ENCODE results near the gene RHOBTB1.
"Not testable (repeated sequence)": the region's sequence is repeated elsewhere in the genome, so short reads cannot be mapped to it uniquely, and the experiment has no call there.

RHOBTB1 gene

DNA sequence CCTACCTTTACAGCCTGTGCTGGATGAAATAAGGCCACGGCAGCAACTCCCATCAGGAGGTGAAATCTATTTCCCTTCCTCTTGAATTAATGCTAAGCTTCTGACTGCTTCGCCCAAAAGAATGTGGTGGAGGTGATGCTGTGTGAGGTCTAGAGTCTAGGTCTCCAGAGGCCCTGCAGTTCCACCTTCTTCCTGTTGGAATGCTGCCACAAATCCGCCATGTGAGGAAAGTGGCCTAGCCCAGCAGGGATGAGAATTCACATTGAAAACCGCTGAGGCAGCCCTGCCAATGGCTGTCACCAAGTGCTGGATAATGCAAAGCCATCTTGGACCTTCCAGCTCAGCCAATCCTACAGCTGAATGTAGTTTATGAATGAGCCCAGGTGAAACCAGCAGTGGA, 28.0 kb downstream of the RHOBTB1 start:
- no peaks in the 10 kb centered on the region for H3K9me3 ChIP-seq (ENCODE audit: control insufficient read depth, insufficient read depth, low read depth, low read length)

DNA sequence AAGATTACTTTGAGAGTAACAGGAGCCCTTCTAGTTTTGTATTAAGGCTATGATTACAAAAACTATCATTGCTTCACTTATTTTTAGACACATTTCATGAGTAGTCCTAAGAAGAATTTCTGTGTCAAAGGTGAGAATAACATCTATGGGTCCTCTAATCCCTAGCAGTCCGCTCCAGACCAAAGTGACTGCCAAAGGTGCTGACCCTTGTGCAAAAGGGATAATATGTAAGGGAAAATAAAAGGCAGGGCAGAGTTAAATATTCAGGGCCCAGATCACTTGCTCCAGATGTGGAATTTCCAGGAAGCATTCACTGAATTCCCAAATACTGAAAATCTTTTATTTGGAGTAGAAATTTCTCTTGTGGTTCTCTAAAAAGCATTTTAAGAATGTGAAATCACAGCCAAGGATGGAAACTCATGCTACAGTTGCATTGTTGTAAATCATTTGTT, 29.3 kb downstream of the RHOBTB1 start:
- Histone ChIP-seq H3K9ac (ENCODE audit: low read length) (no peak overlapping the region), H3K4me3 (ENCODE audit: low read depth, low read length) (no peak overlapping the region), H3K27ac (ENCODE audit: low read depth, low read length) (no peak overlapping the region), H3K27me3 (ENCODE audit: control insufficient read depth, insufficient read depth, low read length) (no peaks in the 10 kb centered on the region), H3K36me3 (ENCODE audit: control insufficient read depth, insufficient read depth, low read length) (no peaks in the 10 kb centered on the region), H3K9me3 (ENCODE audit: control insufficient read depth, insufficient read depth, low read depth, low read length) (no peaks in the 10 kb centered on the region), H3K4me1 (ENCODE audit: control insufficient read depth, insufficient read depth, low read length) (no peaks in the 10 kb centered on the region)

More for the DNA sequence above, 28.0 kb downstream of the RHOBTB1 start:
- no peak overlapping the region for H3K9ac ChIP-seq (ENCODE audit: low read length)
- H3K4me3 ChIP-seq (ENCODE audit: low read depth, low read length): no peak overlapping the region
- H3K27ac ChIP-seq (ENCODE audit: low read depth, low read length): no peak overlapping the region
- no peaks in the 10 kb centered on the region for H3K4me1 ChIP-seq (ENCODE audit: control insufficient read depth, insufficient read depth, low read length)
- no peaks in the 10 kb centered on the region for H3K27me3 ChIP-seq (ENCODE audit: control insufficient read depth, insufficient read depth, low read length)
- no peaks in the 10 kb centered on the region for H3K36me3 ChIP-seq (ENCODE audit: control insufficient read depth, insufficient read depth, low read length)

DNA sequence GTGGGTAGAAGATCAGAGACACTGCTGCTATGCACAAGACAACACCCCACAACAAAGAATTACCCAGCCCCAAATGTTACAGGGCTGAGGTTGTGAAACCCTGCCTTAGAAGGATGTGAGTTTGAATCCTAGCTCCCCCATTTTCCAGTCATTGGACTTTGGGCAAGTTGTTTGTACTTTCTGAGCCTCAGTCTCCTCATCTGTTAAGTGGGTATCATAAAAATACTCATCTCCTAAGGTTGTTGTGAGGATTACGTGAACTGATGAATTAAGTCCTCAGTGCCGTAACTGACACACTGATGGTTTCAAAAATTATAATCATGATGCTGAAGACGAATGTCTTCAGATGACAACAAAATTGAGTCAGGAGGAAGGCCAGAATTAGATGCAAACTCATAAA, 30.3 kb downstream of the RHOBTB1 start:
- no peaks in the 10 kb centered on the region for H3K36me3 ChIP-seq (ENCODE audit: control insufficient read depth, insufficient read depth, low read length)
- no peaks in the 10 kb centered on the region for H3K9me3 ChIP-seq (ENCODE audit: control insufficient read depth, insufficient read depth, low read depth, low read length)
- H3K9ac ChIP-seq (ENCODE audit: low read length): no peak overlapping the region
- no peak overlapping the region for H3K27ac ChIP-seq (ENCODE audit: low read depth, low read length)
- H3K27me3 ChIP-seq (ENCODE audit: control insufficient read depth, insufficient read depth, low read length): no peaks in the 10 kb centered on the region
- H3K4me3 ChIP-seq (ENCODE audit: low read depth, low read length): no peak overlapping the region
- no peaks in the 10 kb centered on the region for H3K4me1 ChIP-seq (ENCODE audit: control insufficient read depth, insufficient read depth, low read length)

DNA sequence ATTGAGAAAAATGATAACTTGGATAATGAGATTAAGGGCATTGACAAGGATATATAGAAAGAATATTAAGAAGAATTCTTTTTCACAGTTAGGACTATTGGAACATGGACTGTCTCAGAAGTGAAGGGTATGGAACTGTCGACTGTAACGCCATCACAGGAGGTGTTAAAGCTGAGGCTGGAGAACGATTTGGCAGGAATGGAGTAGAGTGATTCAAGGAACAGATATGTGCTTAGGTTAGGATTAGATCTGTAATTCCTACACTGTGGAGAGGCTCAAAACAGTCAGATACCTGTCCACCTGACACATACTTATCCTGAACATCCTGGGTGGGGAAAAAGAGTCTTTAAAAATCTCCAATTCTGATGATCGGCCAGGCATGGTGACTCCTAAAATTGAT, 30.9 kb downstream of the RHOBTB1 start:
- Histone ChIP-seq H3K36me3 (ENCODE audit: control insufficient read depth, insufficient read depth, low read length) (no peaks in the 10 kb centered on the region), H3K27ac (ENCODE audit: low read depth, low read length) (no peak overlapping the region)

DNA sequence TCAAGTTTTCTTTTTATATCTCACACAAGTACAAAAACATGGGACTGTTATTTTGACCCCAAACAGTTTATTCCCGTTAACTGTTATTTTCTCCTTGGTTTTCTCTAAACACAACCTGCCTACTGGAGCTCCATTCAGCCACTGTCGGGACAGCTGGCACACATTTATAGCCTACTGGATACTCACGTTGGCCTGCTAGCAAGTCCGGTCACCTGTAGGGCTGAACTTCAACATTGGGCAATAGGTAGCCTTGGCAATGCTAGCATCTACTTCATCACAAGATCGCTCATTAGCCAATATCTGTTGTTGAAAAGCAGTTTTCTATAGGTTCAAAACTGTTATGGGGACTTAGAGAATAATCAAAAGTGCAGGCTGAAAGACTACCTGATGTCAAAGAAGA, 32.3 kb downstream of the RHOBTB1 start:
- Histone ChIP-seq H3K4me3 (ENCODE audit: low read depth, low read length) (no peak overlapping the region), H3K4me1 (ENCODE audit: control insufficient read depth, insufficient read depth, low read length) (no peaks in the 10 kb centered on the region), H3K27me3 (ENCODE audit: control insufficient read depth, insufficient read depth, low read length) (no peaks in the 10 kb centered on the region), H3K27ac (ENCODE audit: low read depth, low read length) (no peak overlapping the region), H3K9ac (ENCODE audit: low read length) (no peak overlapping the region), H3K36me3 (ENCODE audit: control insufficient read depth, insufficient read depth, low read length) (no peaks in the 10 kb centered on the region), H3K9me3 (ENCODE audit: control insufficient read depth, insufficient read depth, low read depth, low read length) (peaks cover 6% of the 10 kb centered on the region; the same call in 1 of the 2 replicates)

More for the DNA sequence above, 30.9 kb downstream of the RHOBTB1 start:
- no peak overlapping the region for H3K4me3 ChIP-seq (ENCODE audit: low read depth, low read length)
- no peaks in the 10 kb centered on the region for H3K9me3 ChIP-seq (ENCODE audit: control insufficient read depth, insufficient read depth, low read depth, low read length)
- H3K27me3 ChIP-seq (ENCODE audit: control insufficient read depth, insufficient read depth, low read length): no peaks in the 10 kb centered on the region
- no peak overlapping the region for H3K9ac ChIP-seq (ENCODE audit: low read length)
- H3K4me1 ChIP-seq (ENCODE audit: control insufficient read depth, insufficient read depth, low read length): no peaks in the 10 kb centered on the region

DNA sequence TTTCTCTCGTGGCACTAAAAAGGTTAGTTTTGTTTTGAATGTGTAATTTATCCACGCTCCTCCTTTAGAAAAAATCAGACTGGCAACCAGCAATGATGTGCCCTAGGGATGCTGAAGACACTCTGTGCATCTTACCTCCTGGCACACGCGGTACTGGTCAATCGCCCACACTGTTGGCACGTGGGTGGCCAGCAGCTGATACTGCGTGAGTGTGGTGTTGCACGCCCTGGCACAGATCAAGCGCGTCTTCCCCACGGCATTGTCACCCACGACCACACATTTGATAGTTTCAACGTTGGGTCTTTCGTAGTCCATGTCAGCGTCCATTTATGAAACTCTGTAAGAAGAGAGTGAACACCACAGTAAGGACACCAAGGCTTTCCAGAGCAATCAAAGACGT, 32.8 kb downstream of the RHOBTB1 start:
- H3K27ac ChIP-seq (ENCODE audit: low read depth, low read length): no peak overlapping the region
- no peak overlapping the region for H3K4me3 ChIP-seq (ENCODE audit: low read depth, low read length)
- no peak overlapping the region for H3K9ac ChIP-seq (ENCODE audit: low read length)
- no peaks in the 10 kb centered on the region for H3K27me3 ChIP-seq (ENCODE audit: control insufficient read depth, insufficient read depth, low read length)
- peaks cover 10% of the 10 kb centered on the region for H3K9me3 ChIP-seq (ENCODE audit: control insufficient read depth, insufficient read depth, low read depth, low read length)
- no peaks in the 10 kb centered on the region for H3K36me3 ChIP-seq (ENCODE audit: control insufficient read depth, insufficient read depth, low read length)
- no peaks in the 10 kb centered on the region for H3K4me1 ChIP-seq (ENCODE audit: control insufficient read depth, insufficient read depth, low read length)

DNA sequence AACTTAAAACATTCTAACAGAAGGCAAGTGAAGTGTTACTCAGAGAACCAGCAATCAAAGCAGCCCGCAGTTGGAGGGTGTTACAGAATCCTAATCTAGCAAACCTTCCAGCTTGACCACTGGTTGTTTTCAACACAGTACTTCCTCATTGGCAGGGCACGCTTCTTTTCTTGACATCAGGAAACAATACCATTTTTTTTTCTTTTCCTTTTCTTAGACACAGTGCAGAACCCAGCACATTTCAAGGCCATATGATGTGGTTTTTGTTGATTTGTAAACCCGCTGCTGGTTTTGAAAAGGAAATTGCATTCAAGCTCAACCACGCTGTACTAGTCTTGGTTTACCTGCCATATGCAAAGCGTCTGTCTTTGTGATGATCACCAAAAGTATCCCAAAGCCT, 33.4 kb downstream of the RHOBTB1 start:
- Histone ChIP-seq H3K4me1 (ENCODE audit: control insufficient read depth, insufficient read depth, low read length) (no peaks in the 10 kb centered on the region), H3K9me3 (ENCODE audit: control insufficient read depth, insufficient read depth, low read depth, low read length) (peaks cover 11% of the 10 kb centered on the region), H3K27ac (ENCODE audit: low read depth, low read length) (no peak overlapping the region), H3K36me3 (ENCODE audit: control insufficient read depth, insufficient read depth, low read length) (no peaks in the 10 kb centered on the region), H3K9ac (ENCODE audit: low read length) (no peak overlapping the region), H3K27me3 (ENCODE audit: control insufficient read depth, insufficient read depth, low read length) (no peaks in the 10 kb centered on the region), H3K4me3 (ENCODE audit: low read depth, low read length) (no peak overlapping the region)

DNA sequence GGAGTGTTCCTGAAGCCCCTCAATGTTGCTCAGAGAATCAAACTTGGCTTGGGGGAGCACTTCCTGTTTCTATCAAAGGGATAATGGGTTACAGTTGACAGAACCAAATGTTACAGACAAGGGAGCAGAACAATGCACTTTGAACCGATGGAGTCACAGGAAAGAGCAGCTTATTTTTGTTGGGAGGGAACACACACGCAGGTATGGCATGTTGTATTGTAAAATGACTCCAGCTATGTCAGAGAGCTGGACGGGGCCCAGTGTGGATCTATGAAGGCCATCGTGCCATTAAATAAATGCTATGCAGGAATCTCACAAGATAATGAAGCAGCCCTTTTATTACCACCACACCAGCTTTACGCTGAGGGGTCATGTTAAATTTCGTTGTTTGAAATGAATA, 35.1 kb downstream of the RHOBTB1 start:
- H3K4me3 ChIP-seq (ENCODE audit: low read depth, low read length): no peak overlapping the region
- H3K36me3 ChIP-seq (ENCODE audit: control insufficient read depth, insufficient read depth, low read length): no peaks in the 10 kb centered on the region
- peaks cover 11% of the 10 kb centered on the region for H3K9me3 ChIP-seq (ENCODE audit: control insufficient read depth, insufficient read depth, low read depth, low read length)
- H3K27me3 ChIP-seq (ENCODE audit: control insufficient read depth, insufficient read depth, low read length): no peaks in the 10 kb centered on the region
- H3K4me1 ChIP-seq (ENCODE audit: control insufficient read depth, insufficient read depth, low read length): no peaks in the 10 kb centered on the region
- H3K9ac ChIP-seq (ENCODE audit: low read length): no peak overlapping the region
- H3K27ac ChIP-seq (ENCODE audit: low read depth, low read length): no peak overlapping the region

DNA sequence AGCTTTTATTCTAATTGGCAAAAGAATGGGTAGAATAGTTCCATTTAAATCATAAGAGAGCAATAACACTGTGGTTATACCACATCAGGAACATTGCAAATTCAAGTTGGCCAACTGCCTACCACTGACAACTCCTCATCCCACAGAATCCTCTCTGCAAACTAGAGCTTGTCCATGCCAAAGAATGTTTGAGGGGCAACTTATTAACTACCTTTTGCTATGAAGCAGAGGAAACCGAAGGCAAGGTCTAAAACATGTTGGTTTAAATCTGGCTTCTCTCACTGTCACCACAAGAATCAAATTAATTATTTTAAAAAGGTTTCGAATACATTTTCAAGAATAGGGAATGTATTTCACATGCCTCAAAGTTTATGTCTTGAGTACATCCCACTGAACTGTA, 36.0 kb downstream of the RHOBTB1 start:
- Histone ChIP-seq H3K9me3 (ENCODE audit: control insufficient read depth, insufficient read depth, low read depth, low read length) (peaks cover 11% of the 10 kb centered on the region), H3K4me1 (ENCODE audit: control insufficient read depth, insufficient read depth, low read length) (no peaks in the 10 kb centered on the region), H3K27me3 (ENCODE audit: control insufficient read depth, insufficient read depth, low read length) (no peaks in the 10 kb centered on the region), H3K27ac (ENCODE audit: low read depth, low read length) (no peak overlapping the region), H3K9ac (ENCODE audit: low read length) (no peak overlapping the region), H3K36me3 (ENCODE audit: control insufficient read depth, insufficient read depth, low read length) (no peaks in the 10 kb centered on the region), H3K4me3 (ENCODE audit: low read depth, low read length) (no peak overlapping the region)

DNA sequence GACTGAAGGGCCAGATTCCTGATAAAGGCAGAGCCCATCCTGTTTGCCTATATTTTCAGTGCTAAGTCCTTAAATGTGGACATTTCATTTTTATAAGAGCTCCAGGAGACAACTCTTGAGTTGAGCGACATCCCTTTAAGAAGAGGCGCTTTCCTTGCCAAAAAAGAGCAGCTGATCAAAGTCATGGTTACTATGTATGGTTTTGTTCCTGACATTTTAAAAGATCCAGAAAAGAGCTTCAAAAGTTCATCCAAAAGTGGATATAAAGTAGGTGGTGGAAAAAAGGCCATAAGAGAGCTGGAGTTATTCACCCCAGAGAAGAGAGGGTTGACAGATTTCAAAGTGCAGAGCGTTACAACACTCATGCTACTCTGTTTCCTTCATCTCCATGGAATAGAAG, 36.7 kb downstream of the RHOBTB1 start:
- Histone ChIP-seq H3K27ac (ENCODE audit: low read depth, low read length) (no peak overlapping the region), H3K9me3 (ENCODE audit: control insufficient read depth, insufficient read depth, low read depth, low read length) (peaks cover 11% of the 10 kb centered on the region), H3K36me3 (ENCODE audit: control insufficient read depth, insufficient read depth, low read length) (no peaks in the 10 kb centered on the region), H3K27me3 (ENCODE audit: control insufficient read depth, insufficient read depth, low read length) (no peaks in the 10 kb centered on the region), H3K9ac (ENCODE audit: low read length) (no peak overlapping the region), H3K4me1 (ENCODE audit: control insufficient read depth, insufficient read depth, low read length) (no peaks in the 10 kb centered on the region), H3K4me3 (ENCODE audit: low read depth, low read length) (no peak overlapping the region)

DNA sequence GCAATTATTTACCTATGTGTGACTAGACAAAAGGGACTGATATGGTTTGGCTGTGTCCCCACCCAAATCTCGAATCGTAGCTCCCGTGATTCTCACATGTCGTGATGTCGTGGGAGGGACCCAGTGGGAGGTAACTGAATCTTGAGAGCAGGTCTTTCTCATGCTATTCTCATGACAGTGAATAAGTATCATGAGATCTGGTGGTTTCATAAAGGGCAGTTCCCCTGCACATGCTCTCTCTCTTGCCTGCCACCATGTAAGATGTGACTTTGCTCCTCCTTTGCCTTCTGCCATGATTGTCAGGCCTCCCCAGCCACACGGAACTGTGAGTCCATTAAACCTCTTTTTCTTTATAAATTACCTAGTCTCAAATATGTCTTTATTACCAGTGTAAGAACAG, 37.2 kb downstream of the RHOBTB1 start:
- not testable (repeated sequence) for H3K4me3 ChIP-seq (ENCODE audit: low read depth, low read length); H3K27ac ChIP-seq (ENCODE audit: low read depth, low read length); H3K36me3 ChIP-seq (ENCODE audit: control insufficient read depth, insufficient read depth, low read length)

DNA sequence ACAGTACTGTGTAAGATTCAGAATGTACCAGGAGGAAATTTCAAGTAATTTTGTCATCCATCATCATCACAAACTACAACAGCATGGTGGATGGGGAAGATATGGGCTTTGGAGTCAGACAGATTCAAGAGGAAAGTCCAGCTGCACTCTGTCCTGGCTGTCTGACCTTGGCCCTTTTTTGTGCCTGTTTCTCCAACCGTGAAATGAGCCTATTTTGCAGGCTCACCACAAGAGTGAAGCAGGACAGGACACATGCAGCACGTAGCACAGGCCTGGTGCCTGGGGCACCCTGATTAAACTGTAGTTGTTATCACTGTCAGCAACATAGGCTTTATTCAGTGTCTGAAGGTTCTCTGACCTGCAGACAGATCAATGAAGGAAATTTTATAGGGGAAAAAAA, 37.6 kb downstream of the RHOBTB1 start:
- Histone ChIP-seq H3K9ac (ENCODE audit: low read length) (no peak overlapping the region), H3K4me3 (ENCODE audit: low read depth, low read length) (no peak overlapping the region), H3K9me3 (ENCODE audit: control insufficient read depth, insufficient read depth, low read depth, low read length) (peaks cover 11% of the 10 kb centered on the region), H3K27ac (ENCODE audit: low read depth, low read length) (no peak overlapping the region), H3K27me3 (ENCODE audit: control insufficient read depth, insufficient read depth, low read length) (no peaks in the 10 kb centered on the region), H3K36me3 (ENCODE audit: control insufficient read depth, insufficient read depth, low read length) (no peaks in the 10 kb centered on the region), H3K4me1 (ENCODE audit: control insufficient read depth, insufficient read depth, low read length) (no peaks in the 10 kb centered on the region)

More for the DNA sequence above, 37.2 kb downstream of the RHOBTB1 start:
- not testable (repeated sequence) for H3K27me3 ChIP-seq (ENCODE audit: control insufficient read depth, insufficient read depth, low read length); H3K9ac ChIP-seq (ENCODE audit: low read length); H3K4me1 ChIP-seq (ENCODE audit: control insufficient read depth, insufficient read depth, low read length)
- peaks cover 11% of the 10 kb centered on the region for H3K9me3 ChIP-seq (ENCODE audit: control insufficient read depth, insufficient read depth, low read depth, low read length)

Data from HUES6 (cell line).